CD4-positive, alpha-beta T cell treated with Interleukin-17A for 4 hours (primary cell): ENCODE measurements around the gene B3GAT1.
"Not testable (repeated sequence)": the region's sequence is repeated elsewhere in the genome, so short reads cannot be mapped to it uniquely, and the experiment has no call there.

ENCODE experiments used
- DNase-seq: peaks from one replicate; pipeline ENCODE4 v3.0.0-alpha.2; 2020; ENCODE audit warnings: mixed read lengths

The B3GAT1 gene

GRCh38 chr11:134355136-134355535, 56.9 kb downstream of the B3GAT1 start:
- no peak for DNase-seq

DNA sequence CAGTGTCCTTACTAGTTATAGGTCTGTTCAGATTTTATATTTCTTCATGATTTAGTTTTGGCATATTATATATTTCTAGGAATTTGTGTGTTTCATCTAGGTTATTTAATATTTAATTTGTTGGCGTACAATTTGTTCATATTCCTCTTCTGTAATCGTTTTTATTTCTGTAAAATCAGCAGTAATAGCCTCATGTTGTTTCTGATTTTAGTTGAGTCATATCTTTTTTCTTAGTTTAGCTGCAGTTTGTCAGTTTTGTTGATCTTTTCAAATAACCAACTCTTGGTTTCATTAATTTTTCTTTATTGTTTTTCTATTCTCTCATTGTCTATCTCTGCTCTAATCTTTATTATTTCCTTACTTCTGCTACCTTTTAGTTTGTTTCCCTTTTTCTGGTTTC, 59.9 kb downstream of the B3GAT1 start:
- no peak for DNase-seq

DNA sequence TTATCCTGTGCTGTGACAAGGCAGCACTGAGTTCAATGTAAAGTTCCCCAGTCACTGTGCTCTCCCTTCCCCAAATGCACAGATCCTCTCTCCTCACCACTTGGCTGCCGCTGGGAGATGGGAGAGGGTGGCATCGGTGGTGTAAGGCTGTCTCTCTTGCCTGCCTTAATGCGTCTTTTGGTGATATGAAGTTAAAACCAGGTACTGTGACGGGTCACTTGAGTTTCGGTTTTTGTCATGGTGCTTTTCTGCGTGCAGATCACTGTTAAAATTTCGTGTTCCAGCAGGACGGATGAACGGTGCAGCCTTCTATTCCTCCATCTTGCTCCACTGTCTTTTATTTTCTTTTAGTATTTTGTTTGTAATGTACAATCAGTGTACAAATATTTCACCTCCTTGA, 61.7 kb downstream of the B3GAT1 start:
- no peak for DNase-seq

- DNase-seq: no peak
Observed at GRCh38 chr11:134349802-134350355, 62.2 kb downstream of the B3GAT1 start.

DNA sequence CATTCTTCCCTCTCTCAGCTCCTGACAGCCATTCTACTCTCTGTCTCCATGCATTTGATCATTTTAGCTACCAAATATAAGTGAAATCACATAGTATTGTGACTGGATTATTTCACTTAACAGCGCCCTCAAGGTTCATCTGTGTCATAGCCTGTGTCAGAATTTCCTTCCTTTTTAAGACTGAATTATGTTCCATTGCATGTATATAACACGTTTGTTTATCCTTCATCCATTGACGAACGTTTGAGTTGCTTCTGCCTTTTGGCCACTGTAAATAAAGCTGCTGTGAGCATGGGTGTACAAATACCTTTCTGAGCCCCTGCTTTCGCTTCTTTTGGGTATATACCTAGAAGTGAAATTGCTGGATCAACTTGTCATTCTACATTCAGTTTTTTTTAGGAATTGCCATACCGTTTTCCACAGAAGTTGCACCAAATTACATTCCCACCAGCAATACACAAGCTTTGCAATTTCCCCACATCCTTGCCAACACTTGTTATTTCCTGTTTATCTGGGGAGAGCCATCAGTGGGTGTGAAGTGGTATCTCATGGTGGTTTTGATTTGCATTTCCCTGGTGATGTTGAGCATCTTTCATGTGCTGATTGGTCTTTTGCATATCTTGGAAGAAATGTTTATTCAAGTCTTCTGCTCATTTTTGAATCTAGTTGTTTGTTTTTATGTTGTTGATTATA, 62.8 kb downstream of the B3GAT1 start:
- DNase-seq: no peak

DNA sequence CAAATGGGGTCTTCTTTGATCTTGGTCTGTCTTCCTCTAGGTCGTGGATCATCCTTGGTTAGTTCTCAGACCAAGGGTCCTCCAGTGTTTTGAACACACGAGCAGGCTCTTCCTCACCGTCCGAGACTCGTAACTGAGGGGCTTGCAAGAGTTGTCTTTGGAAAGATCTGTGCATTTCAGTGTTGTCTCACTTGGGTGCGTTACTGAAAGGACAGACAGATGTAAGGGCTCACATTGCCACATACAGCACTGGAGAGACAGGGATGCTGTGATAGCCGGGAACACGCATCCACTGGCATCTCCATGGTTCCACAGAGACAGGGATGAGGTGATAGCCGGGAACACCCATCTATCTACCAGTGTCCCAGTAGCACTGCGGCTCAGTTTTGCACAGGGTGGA, 64.6 kb downstream of the B3GAT1 start:
- no peak for DNase-seq

DNA sequence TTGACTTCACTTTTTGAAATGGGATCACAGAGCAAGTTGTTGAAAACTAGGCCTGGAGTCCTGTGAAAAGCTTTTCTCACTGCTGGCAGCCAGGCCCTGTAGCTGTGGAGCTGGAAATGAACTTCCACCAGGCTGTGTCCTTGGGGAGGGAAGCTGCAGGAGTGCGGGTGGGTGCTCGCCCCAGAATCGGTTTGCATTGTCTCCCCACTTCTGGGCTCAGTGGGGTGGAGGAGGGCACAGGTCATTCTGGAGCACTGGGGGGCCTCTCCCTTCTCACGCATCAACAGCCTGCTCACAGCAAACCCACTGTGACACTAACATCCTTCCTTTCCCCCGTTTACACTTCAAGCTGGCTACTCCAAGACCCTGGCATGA, 65.1 kb downstream of the B3GAT1 start:
- DNase-seq: no peak

GRCh38 chr11:134346101-134346975, 65.7 kb downstream of the B3GAT1 start:
- DNase-seq: no peak

DNA sequence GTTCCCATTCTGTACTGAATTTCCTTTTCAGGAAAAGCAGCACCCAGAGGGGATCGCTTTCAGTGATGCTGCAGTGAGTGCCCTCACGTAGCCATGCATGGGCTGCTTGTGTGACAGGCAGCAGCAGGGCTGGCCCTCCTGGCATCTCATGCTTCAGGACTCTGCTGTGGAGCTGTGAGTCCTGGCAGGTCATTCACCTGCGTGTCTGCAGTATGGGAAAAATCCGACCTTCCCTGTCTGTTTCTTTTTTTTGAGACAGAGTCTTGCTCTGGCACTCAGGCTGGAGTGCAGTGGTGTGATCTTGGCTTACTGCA, 66.8 kb downstream of the B3GAT1 start:
- no peak for DNase-seq

GRCh38 chr11:134344497-134345236, 67.4 kb downstream of the B3GAT1 start:
- DNase-seq: not testable (repeated sequence)

- no peak for DNase-seq
Observed at GRCh38 chr11:134343646-134344045, 68.4 kb downstream of the B3GAT1 start.

DNA sequence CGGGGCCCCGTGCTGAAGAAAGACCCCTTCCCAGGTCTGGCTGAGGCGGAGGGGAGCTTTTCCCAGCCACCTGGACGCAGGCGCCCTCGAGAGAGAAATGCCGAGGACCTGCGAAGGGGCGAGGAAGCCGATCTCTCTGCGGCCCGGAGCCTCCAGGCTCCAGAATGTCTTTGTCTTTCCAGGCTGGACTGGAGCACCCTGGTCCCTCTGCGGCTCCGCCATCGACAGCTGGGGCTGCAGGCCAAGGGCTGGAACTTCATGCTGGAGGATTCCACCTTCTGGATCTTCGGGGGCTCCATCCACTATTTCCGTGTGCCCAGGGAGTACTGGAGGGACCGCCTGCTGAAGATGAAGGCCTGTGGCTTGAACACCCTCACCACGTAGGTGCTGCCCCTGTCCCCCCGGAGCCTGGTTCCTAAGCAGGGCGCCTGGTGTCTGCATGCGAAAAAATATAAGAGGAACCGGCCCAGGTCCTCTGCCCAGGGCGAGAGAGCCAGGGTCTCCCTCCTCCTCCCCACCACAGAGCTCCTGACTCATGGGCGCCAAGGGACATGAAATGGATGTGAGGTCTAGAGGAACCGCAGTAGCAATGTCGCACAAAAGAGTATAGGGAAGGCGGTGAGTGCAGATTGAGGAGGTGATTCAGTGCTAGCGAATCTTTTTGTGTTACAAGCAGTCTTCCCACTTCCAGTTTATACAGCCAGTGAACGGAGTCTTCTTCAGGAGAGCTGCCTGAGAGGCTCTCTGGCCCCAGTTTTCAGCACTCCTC, 69.3 kb downstream of the B3GAT1 start:
- no peak for DNase-seq

- DNase-seq: no peak
Observed at GRCh38 chr11:134341805-134342571, 70.1 kb downstream of the B3GAT1 start.

DNA sequence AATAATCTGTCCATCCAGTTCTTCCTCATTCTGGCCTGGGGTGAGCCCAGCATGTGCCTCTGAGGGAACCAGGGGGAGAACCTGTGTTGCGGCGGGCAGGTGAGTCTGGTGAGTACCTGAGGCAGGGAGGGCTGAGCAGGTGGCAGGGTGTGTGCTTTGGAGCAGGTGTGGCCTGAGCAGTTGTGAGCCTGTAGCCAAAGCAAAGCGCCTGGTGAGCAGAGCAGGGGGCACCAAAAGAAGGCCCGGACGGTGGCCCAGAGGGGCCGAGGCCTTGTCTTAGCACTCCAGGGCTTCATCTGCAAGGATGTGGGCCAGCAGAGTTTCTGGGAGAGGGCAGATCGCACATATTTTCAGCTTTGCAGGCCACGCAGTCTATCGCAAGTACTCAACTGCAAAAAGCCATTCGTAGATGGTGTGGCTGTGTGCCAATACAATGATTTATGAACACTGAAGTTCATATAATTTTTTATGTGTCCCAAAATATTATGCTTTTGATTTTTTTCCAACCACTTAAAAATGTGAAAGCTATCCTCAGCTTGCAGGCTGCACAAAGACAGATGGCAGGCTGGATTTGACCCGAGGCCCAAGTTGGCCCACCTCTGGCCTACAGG, 71.6 kb downstream of the B3GAT1 start:
- DNase-seq: no peak

DNA sequence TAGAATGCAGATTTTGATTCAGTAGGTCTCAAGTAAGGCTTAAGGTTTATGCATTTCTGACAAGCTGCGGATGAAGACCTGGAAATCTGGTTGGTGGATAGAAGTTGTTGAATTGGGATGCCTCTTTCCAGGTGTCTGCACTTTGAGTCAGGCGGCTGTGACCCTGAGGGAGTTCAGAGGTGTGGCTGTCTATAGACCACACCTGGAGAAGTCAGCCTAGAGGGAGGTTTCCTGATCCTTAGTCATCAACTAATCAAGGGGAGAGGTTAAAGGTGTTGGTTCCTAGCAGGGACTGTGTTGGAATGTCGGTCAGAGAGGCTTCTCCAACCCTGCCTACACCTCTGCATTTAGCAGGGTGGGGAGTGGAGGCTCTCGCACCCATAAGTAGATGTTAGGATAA, 72.3 kb downstream of the B3GAT1 start:
- DNase-seq: no peak

DNA sequence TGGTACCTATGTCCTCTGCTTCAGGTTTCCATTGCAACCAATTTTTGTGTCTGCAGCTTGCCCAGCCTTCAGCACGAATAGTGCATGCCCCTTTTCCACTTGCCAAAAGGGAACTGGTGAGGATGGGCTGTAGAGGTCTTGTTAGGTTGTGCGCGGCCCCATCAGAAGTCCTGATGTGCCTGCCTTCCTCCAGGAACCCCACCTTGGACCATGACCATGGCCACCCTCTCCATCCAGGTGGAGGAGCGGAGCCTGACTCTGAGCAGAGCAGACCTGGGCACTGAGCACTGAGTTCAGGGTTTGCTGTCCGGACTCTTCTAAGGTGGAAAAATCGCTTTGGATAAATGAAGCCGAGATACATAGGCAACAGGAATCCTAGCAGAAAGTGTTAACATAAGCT, 73.4 kb downstream of the B3GAT1 start:
- no peak for DNase-seq

DNA sequence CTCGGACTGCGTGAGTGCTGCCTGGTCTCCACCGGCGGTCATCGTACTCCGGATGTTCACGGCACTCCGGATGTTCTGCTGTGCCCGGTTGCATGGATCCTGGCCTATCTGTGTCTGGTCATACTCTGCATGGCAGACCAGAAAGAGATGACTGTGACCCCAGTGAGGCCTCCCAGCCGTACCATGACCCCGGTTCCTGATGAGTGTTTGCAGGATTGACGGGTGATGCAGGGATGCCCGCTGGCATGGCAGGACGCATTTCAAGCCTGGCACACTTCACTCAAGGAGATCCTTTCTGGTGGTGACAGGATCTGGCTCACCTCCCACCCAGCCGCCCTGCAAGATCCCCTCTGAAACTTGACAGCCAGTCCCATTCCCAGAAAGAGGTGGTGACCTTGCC, 74.0 kb downstream of the B3GAT1 start:
- no peak for DNase-seq

GRCh38 chr11:134337051-134337450, 75.0 kb downstream of the B3GAT1 start:
- DNase-seq: no peak

GRCh38 chr11:134334796-134335571, 77.1 kb downstream of the B3GAT1 start:
- DNase-seq: no peak

- DNase-seq: no peak
Observed at GRCh38 chr11:134333946-134334345, 78.1 kb downstream of the B3GAT1 start.

- DNase-seq: no peak
Observed at GRCh38 chr11:134333312-134333711, 78.7 kb downstream of the B3GAT1 start.
